Suprapubic skin (tissue), 3 donors: ENCODE results near the gene ZNF532.

ENCODE experiments used
- EP300 ChIP-seq: sonication (generic); formaldehyde crosslinking; IDR thresholded peaks from one replicate; pipeline ENCODE4 v1.6.1; 2017; ENCODE audit warnings: antibody characterized with exemption
- POLR2A ChIP-seq, 2 donors: fragments of 450-650 bp; IDR thresholded peaks; one replicate each; pipeline ENCODE4 v1.6.1; 2017; ENCODE audit warnings: antibody characterized with exemption in 2 of 2, mild to moderate bottlenecking in 2 of 2, moderate library complexity in 2 of 2
- TF ChIP-seq, protein P1 (sequence below), 2 donors: fragments of 200-600 bp in 1 of 2; fragments of 450-650 bp in 1 of 2; sonication (generic) in 1 of 2; IDR thresholded peaks; one replicate each; pipeline ENCODE4 v1.5.1; 2016 to 2019; ENCODE audit warnings: antibody characterized with exemption in 2 of 2, mild to moderate bottlenecking in 1 of 2, moderate library complexity in 1 of 2

DNA sequence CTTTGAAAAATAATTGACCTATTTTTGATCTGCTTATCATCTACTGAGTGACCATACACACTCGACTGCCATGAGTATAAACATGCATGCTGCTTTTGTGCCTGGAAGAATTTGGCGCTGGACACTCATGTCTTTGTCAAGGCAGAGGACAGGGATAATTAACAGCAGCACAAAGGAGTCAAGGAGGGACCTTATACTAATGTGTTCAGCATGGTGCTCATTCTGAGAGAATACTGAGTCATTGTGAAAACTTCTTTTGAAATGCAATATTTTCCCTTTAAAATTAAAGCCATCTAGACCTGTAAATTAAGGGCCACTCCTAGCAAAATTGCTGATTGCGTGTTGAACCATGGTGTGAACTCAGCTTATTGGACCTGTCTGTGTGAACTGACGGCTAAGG, 116.3 kb downstream of the ZNF532 start:
- TF ChIP-seq, protein P1, sequence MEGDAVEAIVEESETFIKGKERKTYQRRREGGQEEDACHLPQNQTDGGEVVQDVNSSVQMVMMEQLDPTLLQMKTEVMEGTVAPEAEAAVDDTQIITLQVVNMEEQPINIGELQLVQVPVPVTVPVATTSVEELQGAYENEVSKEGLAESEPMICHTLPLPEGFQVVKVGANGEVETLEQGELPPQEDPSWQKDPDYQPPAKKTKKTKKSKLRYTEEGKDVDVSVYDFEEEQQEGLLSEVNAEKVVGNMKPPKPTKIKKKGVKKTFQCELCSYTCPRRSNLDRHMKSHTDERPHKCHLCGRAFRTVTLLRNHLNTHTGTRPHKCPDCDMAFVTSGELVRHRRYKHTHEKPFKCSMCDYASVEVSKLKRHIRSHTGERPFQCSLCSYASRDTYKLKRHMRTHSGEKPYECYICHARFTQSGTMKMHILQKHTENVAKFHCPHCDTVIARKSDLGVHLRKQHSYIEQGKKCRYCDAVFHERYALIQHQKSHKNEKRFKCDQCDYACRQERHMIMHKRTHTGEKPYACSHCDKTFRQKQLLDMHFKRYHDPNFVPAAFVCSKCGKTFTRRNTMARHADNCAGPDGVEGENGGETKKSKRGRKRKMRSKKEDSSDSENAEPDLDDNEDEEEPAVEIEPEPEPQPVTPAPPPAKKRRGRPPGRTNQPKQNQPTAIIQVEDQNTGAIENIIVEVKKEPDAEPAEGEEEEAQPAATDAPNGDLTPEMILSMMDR (IDR thresholded peaks at IDR 0.05): no peak
- TF ChIP-seq POLR2A (IDR thresholded peaks at IDR 0.05): no peak
- no peak for TF ChIP-seq EP300
